ENCODE data around the gene ZNF200. TPM values are rescaled to one million over a fixed set of nuclear protein-coding genes. Genes with fewer than 3 reads are reported as not detected.

Gene ZNF200
- total RNA-seq, 1 experiment from 2014 or later: 13.2 TPM

- Histone ChIP-seq H3F3A (ENCODE audit: insufficient read depth, low read depth) (no peaks in the 10 kb centered on the region), H3K27me3 (ENCODE audit: insufficient read depth, low read depth) (0 out of 2 replicates have a peak, but pooled peaks cover 5% of the 10 kb centered on the region), H4K20me1 (ENCODE audit: insufficient read depth) (no peaks in the 10 kb centered on the region), H2AFZ (no peak within 1 kb of the TSS), H3K9me3 (ENCODE audit: insufficient read depth, low read depth) (no peaks in the 10 kb centered on the region), H3K27ac (no peak within 1 kb of the TSS), H3K36me3 (ENCODE audit: low read depth) (no peaks in the 10 kb centered on the region), H3K4me2 (no peak within 1 kb of the TSS), H3K4me3 (no peak within 1 kb of the TSS), H3K4me1 (replicated peaks; ENCODE audit: insufficient read depth) (no peaks in the 10 kb centered on the region), H3K79me2 (ENCODE audit: low read depth) (no peaks in the 10 kb centered on the region), H3K9me2 (ENCODE audit: insufficient read depth) (no peaks in the 10 kb centered on the region)
- ChIA-PET CTCF (no interaction called here), POLR2A (ENCODE audit: unreplicated experiment) (interaction anchor here (0.7 kb wide), 1 partner anchor 265 kb away, joined by 4 read pairs; no protein-coding TSS in a partner anchor)
- no TSS peak for BruUV-seq (replicated peaks)
- DNase-seq: no peak
- intact Hi-C loops (cut with micrococcal nuclease; ENCODE audit: unreplicated experiment): no loop called here
- no peak for TF ChIP-seq CTCF (conservative IDR thresholded peaks at IDR 0.05)
- TF ChIP-seq EZH2 (IDR thresholded peaks at IDR 0.05; ENCODE audit: low read depth): no peak
Measured at GRCh38 chr16:3256146-3256865, 21.3 kb upstream of the ZNF200 start, which contains the start of gene MEFV. TSS of gene MEFV (minus strand) at chr16:3256633. CDS start at chr16:3256587, 46 bp downstream.

- ChIA-PET POLR2A (ENCODE audit: unreplicated experiment) (no interaction called here), CTCF (no interaction called here)
- Histone ChIP-seq H3K27me3 (ENCODE audit: insufficient read depth, low read depth) (0 out of 2 replicates have a peak, but pooled peaks cover 5% of the 10 kb centered on the region), H3K36me3 (ENCODE audit: low read depth) (no peaks in the 10 kb centered on the region), H2AFZ (no peak overlapping the region), H3K27ac (no peak overlapping the region), H3K4me1 (replicated peaks; ENCODE audit: insufficient read depth) (no peaks in the 10 kb centered on the region), H3F3A (ENCODE audit: insufficient read depth, low read depth) (no peaks in the 10 kb centered on the region), H3K9me3 (ENCODE audit: insufficient read depth, low read depth) (no peaks in the 10 kb centered on the region), H3K79me2 (ENCODE audit: low read depth) (no peaks in the 10 kb centered on the region), H3K4me3 (no peak overlapping the region), H4K20me1 (ENCODE audit: insufficient read depth) (no peaks in the 10 kb centered on the region), H3K4me2 (no peak overlapping the region), H3K9me2 (ENCODE audit: insufficient read depth) (no peaks in the 10 kb centered on the region)
- no peak for DNase-seq
- TF ChIP-seq EZH2 (IDR thresholded peaks at IDR 0.05; ENCODE audit: low read depth) (no peak), CTCF (conservative IDR thresholded peaks at IDR 0.05) (no peak)
- BruUV-seq (replicated peaks): no TSS peak
- intact Hi-C loops (cut with micrococcal nuclease; ENCODE audit: unreplicated experiment): no loop called here
Measured at GRCh38 chr16:3254309-3254708, 19.4 kb upstream of the ZNF200 start.

GRCh38 chr16:3252967-3253366 lies 18.0 kb upstream of the ZNF200 start:
- H3K4me2 ChIP-seq: no peak overlapping the region
- intact Hi-C loops (cut with micrococcal nuclease; ENCODE audit: unreplicated experiment): no loop called here
- no peak for TF ChIP-seq CTCF (conservative IDR thresholded peaks at IDR 0.05)
- TF ChIP-seq EZH2 (IDR thresholded peaks at IDR 0.05; ENCODE audit: low read depth): no peak
- no peak for DNase-seq
- POLR2A ChIA-PET (ENCODE audit: unreplicated experiment): no interaction called here
- H3K9me2 ChIP-seq (ENCODE audit: insufficient read depth): no peaks in the 10 kb centered on the region
- CTCF ChIA-PET: interaction anchor here (0.6 to 0.7 kb wide), 2 partner anchors 33 to 148 kb away, joined by 4 to 5 read pairs; no protein-coding TSS in a partner anchor
- H3K4me3 ChIP-seq: no peak overlapping the region
- H3K27ac ChIP-seq: no peak overlapping the region
- H3K36me3 ChIP-seq (ENCODE audit: low read depth): no peaks in the 10 kb centered on the region
- 0 out of 2 replicates have a peak, but pooled peaks cover 5% of the 10 kb centered on the region for H3K27me3 ChIP-seq (ENCODE audit: insufficient read depth, low read depth)
- no TSS peak for BruUV-seq (replicated peaks)
- H4K20me1 ChIP-seq (ENCODE audit: insufficient read depth): no peaks in the 10 kb centered on the region
- no peak overlapping the region for H2AFZ ChIP-seq
- no peaks in the 10 kb centered on the region for H3K4me1 ChIP-seq (replicated peaks; ENCODE audit: insufficient read depth)
- no peaks in the 10 kb centered on the region for H3K79me2 ChIP-seq (ENCODE audit: low read depth)
- H3K9me3 ChIP-seq (ENCODE audit: insufficient read depth, low read depth): no peaks in the 10 kb centered on the region
- no peaks in the 10 kb centered on the region for H3F3A ChIP-seq (ENCODE audit: insufficient read depth, low read depth)
